ENCODE data around the gene UQCRC2. TPM values are rescaled to one million over a fixed set of nuclear protein-coding genes. Genes with fewer than 3 reads are reported as not detected.

UQCRC2 gene
- total RNA-seq, 4 donors from 2014 or later, result 193 to 309 (median 286) TPM

GRCh38 chr16:21990381-21990944, 37.3 kb downstream of the UQCRC2 start:
- no peaks in the 10 kb centered on the region for H3K36me3 ChIP-seq
- peaks cover 0 to 5% (median 0%) of the 10 kb centered on the region in 4 donors for H3K4me1 ChIP-seq
- H3K27me3 ChIP-seq, result no peaks in the 10 kb centered on the region
- H3K9me3 ChIP-seq, result no peaks in the 10 kb centered on the region
- TF ChIP-seq CTCF (IDR thresholded peaks at IDR 0.05), result no peak
- no peak overlapping the region for H3K4me3 ChIP-seq
- no peak overlapping the region for H3K27ac ChIP-seq
- no peak for DNase-seq

- H3K9me3 ChIP-seq, result no peaks in the 10 kb centered on the region
- H3K4me1 ChIP-seq, result peaks cover 0 to 5% (median 0%) of the 10 kb centered on the region in 4 donors
- no peak for DNase-seq
- no peak overlapping the region for H3K4me3 ChIP-seq
- H3K27ac ChIP-seq, result no peak overlapping the region
- H3K27me3 ChIP-seq, result no peaks in the 10 kb centered on the region
- TF ChIP-seq CTCF (IDR thresholded peaks at IDR 0.05) (no peak), POLR2A (IDR thresholded peaks at IDR 0.05) (no peak)
- H3K36me3 ChIP-seq, result no peaks in the 10 kb centered on the region
Measured at GRCh38 chr16:21991621-21992020, 38.5 kb downstream of the UQCRC2 start.

GRCh38 chr16:21994856-21995465, 41.8 kb downstream of the UQCRC2 start:
- no peak for DNase-seq
- H3K36me3 ChIP-seq, result no peaks in the 10 kb centered on the region
- TF ChIP-seq POLR2A (IDR thresholded peaks at IDR 0.05) (no peak), CTCF (IDR thresholded peaks at IDR 0.05) (no peak)
- H3K27me3 ChIP-seq, result no peaks in the 10 kb centered on the region
- H3K4me1 ChIP-seq, result peaks cover 0 to 5% (median 0%) of the 10 kb centered on the region in 4 donors
- no peaks in the 10 kb centered on the region for H3K9me3 ChIP-seq
- H3K4me3 ChIP-seq, result no peak overlapping the region
- H3K27ac ChIP-seq, result no peak overlapping the region

- peaks cover 0 to 14% (median 0%) of the 10 kb centered on the region in 4 donors for H3K4me1 ChIP-seq
- DNase-seq, result no peak
- no peak overlapping the region for H3K27ac ChIP-seq
- no peak overlapping the region for H3K4me3 ChIP-seq
- TF ChIP-seq POLR2A (IDR thresholded peaks at IDR 0.05) (no peak), CTCF (IDR thresholded peaks at IDR 0.05) (no peak)
- H3K9me3 ChIP-seq, result no peaks in the 10 kb centered on the region
- H3K27me3 ChIP-seq, result no peaks in the 10 kb centered on the region
- no peaks in the 10 kb centered on the region for H3K36me3 ChIP-seq
Measured at GRCh38 chr16:21996923-21997696, 43.9 kb downstream of the UQCRC2 start.

GRCh38 chr16:21997697-21998480, 44.7 kb downstream of the UQCRC2 start:
- DNase-seq, result no peak
- Histone ChIP-seq H3K9me3 (no peaks in the 10 kb centered on the region), H3K36me3 (no peaks in the 10 kb centered on the region), H3K27ac (no peak overlapping the region), H3K4me3 (no peak overlapping the region), H3K27me3 (no peaks in the 10 kb centered on the region), H3K4me1 (peaks cover 0 to 14% (median 0%) of the 10 kb centered on the region in 4 donors)
- no peak for TF ChIP-seq POLR2A (IDR thresholded peaks at IDR 0.05)
- no peak for TF ChIP-seq CTCF (IDR thresholded peaks at IDR 0.05)
